GM19468 (cell line): ENCODE measurements around the gene MCHR2.

Experiments
- ATAC-seq: cut with Tn5 transposase; IDR thresholded peaks from one replicate; pipeline ENCODE4 v1.9.1; 2021; ENCODE audit warnings: mild to moderate bottlenecking, moderate library complexity, moderate number of reproducible peaks; ENCODE audit not compliant: unreplicated experiment; ENCODE audit errors: extremely low read depth

The MCHR2 gene

GRCh38 chr6:99912657-99913056 lies 81.4 kb downstream of the MCHR2 start:
- no peak for ATAC-seq

GRCh38 chr6:99905209-99906106 lies 88.6 kb downstream of the MCHR2 start:
- ATAC-seq, result peak; percentile 57

GRCh38 chr6:99901596-99902384 lies 92.2 kb downstream of the MCHR2 start:
- no peak for ATAC-seq

- no peak for ATAC-seq
These were observed 99.2 kb downstream of the MCHR2 start for GRCh38 chr6:99894815-99895214.

GRCh38 chr6:99887066-99887465 lies 107.0 kb downstream of the MCHR2 start:
- no peak for ATAC-seq

GRCh38 chr6:99885051-99885450 lies 109.0 kb downstream of the MCHR2 start:
- ATAC-seq, result no peak

GRCh38 chr6:99882128-99882702 lies 111.8 kb downstream of the MCHR2 start:
- no peak for ATAC-seq

- ATAC-seq, result no peak
These were observed 114.6 kb downstream of the MCHR2 start for GRCh38 chr6:99879431-99879830.

- no peak for ATAC-seq
These were observed 119.0 kb downstream of the MCHR2 start for GRCh38 chr6:99875068-99875467.

GRCh38 chr6:99873084-99873483 lies 120.9 kb downstream of the MCHR2 start:
- ATAC-seq, result no peak

- ATAC-seq, result no peak
These were observed 122.4 kb downstream of the MCHR2 start for GRCh38 chr6:99871641-99872040.
